ENCODE measurements around the gene EDC3. TPM values are rescaled to one million over a fixed set of nuclear protein-coding genes. Genes with fewer than 3 reads are reported as not detected.

The EDC3 gene
- total RNA-seq, 1 donor from 2014 or later, result 42.9 TPM

GRCh38 chr15:74584779-74585178 lies 111.0 kb downstream of the EDC3 start:
- peaks cover 12% of the 10 kb centered on the region for H3K4me1 Mint-ChIP-seq (ENCODE audit: unreplicated experiment)
- H3K4me3 Mint-ChIP-seq (ENCODE audit: unreplicated experiment), result no peak overlapping the region
- DNase-seq (ENCODE audit: extremely low spot score, unreplicated experiment), result no peak
- H3K9me3 Mint-ChIP-seq (ENCODE audit: unreplicated experiment), result no peaks in the 10 kb centered on the region
- H3K27me3 Mint-ChIP-seq (ENCODE audit: unreplicated experiment), result no peaks in the 10 kb centered on the region
- peaks cover 3% of the 10 kb centered on the region for H3K36me3 Mint-ChIP-seq (ENCODE audit: unreplicated experiment)
- no peak for TF ChIP-seq CTCF (IDR thresholded peaks at IDR 0.05)
- no peak overlapping the region for H3K27ac Mint-ChIP-seq (ENCODE audit: unreplicated experiment)

- H3K9me3 Mint-ChIP-seq (ENCODE audit: unreplicated experiment), result no peaks in the 10 kb centered on the region
- DNase-seq (ENCODE audit: extremely low spot score, unreplicated experiment), result no peak
- H3K4me1 Mint-ChIP-seq (ENCODE audit: unreplicated experiment), result peaks cover 11% of the 10 kb centered on the region
- H3K4me3 Mint-ChIP-seq (ENCODE audit: unreplicated experiment), result no peak overlapping the region
- H3K27ac Mint-ChIP-seq (ENCODE audit: unreplicated experiment), result no peak overlapping the region
- H3K36me3 Mint-ChIP-seq (ENCODE audit: unreplicated experiment), result no peaks in the 10 kb centered on the region
- no peaks in the 10 kb centered on the region for H3K27me3 Mint-ChIP-seq (ENCODE audit: unreplicated experiment)
- no peak for TF ChIP-seq CTCF (IDR thresholded peaks at IDR 0.05)
Measured at GRCh38 chr15:74584204-74584603, 111.6 kb downstream of the EDC3 start.

Other genes starting within 250 kb of the EDC3 start
- 49.6 and 59.5 TPM in 2 replicates for gene UBL7, start 234.9 kb downstream of the EDC3 start, total RNA-seq
- 2.8 and 3.2 TPM in 2 replicates for gene ARID3B, start 154.8 kb downstream of the EDC3 start, total RNA-seq
- 51.3 and 53.2 TPM in 2 replicates for gene CLK3, start 80.2 kb downstream of the EDC3 start, total RNA-seq
- gene CYP1A1, start 29.5 kb upstream of the EDC3 start, total RNA-seq, result 0.18 and 0.24 TPM in 2 replicates
- gene CYP1A2, start 52.8 kb upstream of the EDC3 start, total RNA-seq, result not detected in 2 replicates
- 56.0 and 57.0 TPM in 2 replicates for gene CSK, start 86.1 kb upstream of the EDC3 start, total RNA-seq
- not detected in 2 replicates for gene LMAN1L, start 116.8 kb upstream of the EDC3 start, total RNA-seq
- not detected in 2 replicates for gene CPLX3, start 130.6 kb upstream of the EDC3 start, total RNA-seq
- 30.6 and 32.4 TPM in 2 replicates for gene ULK3, start 147.1 kb upstream of the EDC3 start, total RNA-seq
- gene SCAMP2, start 177.3 kb upstream of the EDC3 start, total RNA-seq, result 65.0 and 73.4 TPM in 2 replicates
- 30.1 TPM in 2 replicates for gene MPI, start 194.0 kb upstream of the EDC3 start, total RNA-seq
- 70.4 and 76.5 TPM in 2 replicates for gene FAM219B, start 210.8 kb upstream of the EDC3 start, total RNA-seq
- gene COX5A, start 242.0 kb upstream of the EDC3 start, total RNA-seq, result 152 and 154 TPM in 2 replicates